ENCODE data around the gene YLPM1. TPM values are rescaled to one million over a fixed set of nuclear protein-coding genes. Genes with fewer than 3 reads are reported as not detected.
A peak's percentile ranks its signal among the peaks of the same experiment; 100 is the strongest.
"Not testable (repeated sequence)": the region's sequence is repeated elsewhere in the genome, so short reads cannot be mapped to it uniquely, and the experiment has no call there.

Gene YLPM1
- total RNA-seq, 1 donor from 2014 or later: 55.9 TPM

GRCh38 chr14:74756326-74756725 is 6.8 kb upstream of the YLPM1 start:
- Histone ChIP-seq H3K9me3 (ENCODE audit: low read depth) (no peaks in the 10 kb centered on the region), H3K27ac (no peak overlapping the region), H3K4me3 (no peak overlapping the region), H3K4me2 (no peak overlapping the region), H3K9ac (no peak overlapping the region), H4K20me1 (ENCODE audit: low read depth) (no peaks in the 10 kb centered on the region), H3K79me2 (ENCODE audit: low read depth) (no peaks in the 10 kb centered on the region), H3K4me1 (no peaks in the 10 kb centered on the region), H2AFZ (replicated peaks) (no peak overlapping the region), H3K27me3 (peaks cover 4% of the 10 kb centered on the region), H3F3A (ENCODE audit: low read depth) (no peaks in the 10 kb centered on the region), H3K36me3 (no peaks in the 10 kb centered on the region)
- peak; percentile 63 for DNase-seq (ENCODE audit: low spot score)
- peaks cover 12% of the 10 kb centered on the region for H3K27me3 Mint-ChIP-seq (ENCODE audit: insufficient read depth, low read depth)
- H3K27ac Mint-ChIP-seq: no peak overlapping the region
- H3K9me3 Mint-ChIP-seq: peaks cover 15% of the 10 kb centered on the region
- no peaks in the 10 kb centered on the region for H3K4me1 Mint-ChIP-seq
- no peaks in the 10 kb centered on the region for H3K36me3 Mint-ChIP-seq
- TF ChIP-seq CTCF (IDR thresholded peaks at IDR 0.05) (no peak), EZH2 (IDR thresholded peaks at IDR 0.05) (no peak), EZH2phosphoT487 (IDR thresholded peaks at IDR 0.05) (no peak)
- H3K4me3 Mint-ChIP-seq: no peak overlapping the region

- H3K27ac Mint-ChIP-seq; H2AFZ ChIP-seq (replicated peaks); H3K9me3 Mint-ChIP-seq; H3K4me3 ChIP-seq; H3F3A ChIP-seq (ENCODE audit: low read depth); H3K4me2 ChIP-seq; H3K79me2 ChIP-seq (ENCODE audit: low read depth); H3K4me1 Mint-ChIP-seq; H4K20me1 ChIP-seq (ENCODE audit: low read depth); H3K27ac ChIP-seq; H3K36me3 Mint-ChIP-seq; DNase-seq (ENCODE audit: low spot score); H3K9ac ChIP-seq; H3K4me3 Mint-ChIP-seq; H3K4me1 ChIP-seq; H3K9me3 ChIP-seq (ENCODE audit: low read depth); H3K27me3 Mint-ChIP-seq (ENCODE audit: insufficient read depth, low read depth); H3K36me3 ChIP-seq; H3K27me3 ChIP-seq: not testable (repeated sequence)
Measured at GRCh38 chr14:74758505-74758904, 4.6 kb upstream of the YLPM1 start.

- H3K27me3 Mint-ChIP-seq (ENCODE audit: insufficient read depth, low read depth): peaks cover 4% of the 10 kb centered on the region
Measured at GRCh38 chr14:74763803-74764531, 851 bp downstream of the YLPM1 start.

More at GRCh38 chr14:74763803-74764531, 851 bp downstream of the YLPM1 start:
- H3K4me3 ChIP-seq: peak overlapping the region; percentile 76
- H3K4me1 ChIP-seq: peaks cover 20% of the 10 kb centered on the region
- Mint-ChIP-seq H3K27ac (peak overlapping the region; percentile 19), H3K4me1 (peaks cover 36% of the 10 kb centered on the region), H3K36me3 (peaks cover 23% of the 10 kb centered on the region), H3K9me3 (peaks cover 3% of the 10 kb centered on the region), H3K4me3 (peak overlapping the region; percentile 98)
- no peaks in the 10 kb centered on the region for H3K9me3 ChIP-seq (ENCODE audit: low read depth)
- TF ChIP-seq CTCF (IDR thresholded peaks at IDR 0.05) (no peak), EZH2phosphoT487 (IDR thresholded peaks at IDR 0.05) (no peak), EZH2 (IDR thresholded peaks at IDR 0.05) (no peak)
- H3F3A ChIP-seq (ENCODE audit: low read depth): no peaks in the 10 kb centered on the region
- peak overlapping the region; percentile 46 for H2AFZ ChIP-seq (replicated peaks)
- H3K9ac ChIP-seq: peak overlapping the region; percentile 93
- H3K79me2 ChIP-seq (ENCODE audit: low read depth): peaks cover 58% of the 10 kb centered on the region
- peak overlapping the region; percentile 51 for H3K27ac ChIP-seq
- peaks cover 52% of the 10 kb centered on the region for H4K20me1 ChIP-seq (ENCODE audit: low read depth)
- H3K36me3 ChIP-seq: no peaks in the 10 kb centered on the region
- peaks cover 4% of the 10 kb centered on the region for H3K27me3 ChIP-seq
- H3K4me2 ChIP-seq: peak overlapping the region; percentile 90
- peak; percentile 44 for DNase-seq (ENCODE audit: low spot score)

Data from neural progenitor cell (in vitro differentiated cells).